ENCODE results near the gene PPP2R5A. TPM values are rescaled to one million over a fixed set of nuclear protein-coding genes. Genes with fewer than 3 reads are reported as not detected.

The PPP2R5A gene
- polyA plus RNA-seq (2011; rRNA removed): 10.2 and 18.3 TPM in 2 replicates
- 3.5 and 3.9 TPM in 2 replicates for polyA minus RNA-seq (2011; rRNA and poly(A)+ RNA removed)

- no peaks in the 10 kb centered on the region for H3K36me3 ChIP-seq (ENCODE audit: control insufficient read depth, insufficient read depth, low read length)
- POLR2A ChIA-PET: no interaction called here
- H3K27me3 ChIP-seq (ENCODE audit: control insufficient read depth, insufficient read depth, low read length): no peaks in the 10 kb centered on the region
- peak; percentile 96 for DNase-seq (ENCODE audit: low read depth)
- CTCF ChIA-PET: interaction anchor here (0.6 to 2.1 kb wide), 4 partner anchors 10 to 222 kb away, joined by 3 to 13 read pairs (median 4); no protein-coding TSS in a partner anchor
- peak within 1 kb of the TSS; percentile 80 for H3K4me3 ChIP-seq (ENCODE audit: low read depth, low read length)
- peak; percentile 21; the same call in 1 of the 2 replicates for TF ChIP-seq CTCF (IDR thresholded peaks at IDR 0.05; ENCODE audit: insufficient read depth, low read depth, low read length)
These were observed at the start of gene PPP2R5A for GRCh38 chr1:212284744-212285684. TSS of gene PPP2R5A (plus strand) at chr1:212285410. CDS start at chr1:212286111, 701 bp downstream.

DNA sequence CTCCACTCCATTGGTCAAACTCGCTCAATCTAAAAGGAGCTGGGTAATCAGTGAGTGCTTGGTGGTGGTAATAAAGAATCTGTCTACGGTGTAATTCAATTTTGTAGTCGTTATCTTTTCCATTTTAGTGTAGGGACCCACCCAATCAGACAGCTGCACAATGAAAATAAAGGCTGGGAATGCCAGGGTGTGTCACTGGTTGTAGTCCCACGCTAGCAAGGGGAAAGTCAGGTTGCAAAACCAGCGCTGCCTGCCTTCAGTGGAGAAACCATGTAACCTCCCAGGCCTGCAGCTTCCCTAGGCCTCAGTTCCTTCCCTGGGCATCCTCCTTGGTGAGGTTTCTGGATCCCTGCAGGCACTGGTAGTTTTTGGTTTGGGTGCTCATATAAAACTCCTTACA lies 49.4 kb upstream of the PPP2R5A start:
- H3K27me3 ChIP-seq (ENCODE audit: control insufficient read depth, insufficient read depth, low read length): no peaks in the 10 kb centered on the region
- ChIA-PET CTCF (interaction anchor here (1.1 to 1.6 kb wide), 3 partner anchors 12 to 78 kb away, joined by 3 to 6 read pairs (median 4); no protein-coding TSS in a partner anchor), POLR2A (no interaction called here)
- H3K36me3 ChIP-seq (ENCODE audit: control insufficient read depth, insufficient read depth, low read length): no peaks in the 10 kb centered on the region
- TF ChIP-seq CTCF (IDR thresholded peaks at IDR 0.05; ENCODE audit: insufficient read depth, low read depth, low read length): no peak
- DNase-seq (ENCODE audit: low read depth): no peak
- H3K4me3 ChIP-seq (ENCODE audit: low read depth, low read length): no peak overlapping the region

DNA sequence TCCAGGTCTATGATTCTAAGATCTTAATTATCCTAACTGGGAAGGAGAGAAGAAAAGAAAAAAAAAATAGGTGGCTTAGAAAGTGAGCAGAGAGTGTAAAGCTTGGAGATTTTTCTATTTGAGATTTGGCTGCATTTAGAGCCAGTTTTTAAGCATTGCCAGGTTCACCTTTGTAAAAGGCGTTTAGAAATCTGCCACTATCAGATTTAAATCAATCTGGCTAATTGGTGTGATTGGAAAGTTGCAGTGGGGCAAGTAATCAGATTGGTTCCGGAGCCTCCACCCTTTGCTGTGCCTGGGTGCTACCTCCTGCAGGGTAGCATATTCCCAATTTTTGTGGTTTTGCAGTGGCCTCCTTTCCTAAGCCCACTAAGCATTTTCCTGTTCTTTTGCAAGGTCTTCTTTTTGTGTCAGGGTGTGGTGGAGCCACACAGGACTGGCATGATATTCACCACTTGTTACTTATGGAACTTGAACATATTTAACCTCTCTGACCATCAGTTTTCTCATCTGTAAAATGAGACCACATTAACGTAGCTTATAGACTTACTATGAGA lies 48.5 kb upstream of the PPP2R5A start:
- no peak overlapping the region for H3K4me3 ChIP-seq (ENCODE audit: low read depth, low read length)
- DNase-seq (ENCODE audit: low read depth): no peak
- ChIA-PET POLR2A (no interaction called here), CTCF (interaction anchor here (0.7 to 1.6 kb wide), 3 partner anchors 11 to 173 kb away, joined by 3 to 5 read pairs (median 3); no protein-coding TSS in a partner anchor)
- no peaks in the 10 kb centered on the region for H3K36me3 ChIP-seq (ENCODE audit: control insufficient read depth, insufficient read depth, low read length)
- no peaks in the 10 kb centered on the region for H3K27me3 ChIP-seq (ENCODE audit: control insufficient read depth, insufficient read depth, low read length)
- TF ChIP-seq CTCF (IDR thresholded peaks at IDR 0.05; ENCODE audit: insufficient read depth, low read depth, low read length): no peak

DNA sequence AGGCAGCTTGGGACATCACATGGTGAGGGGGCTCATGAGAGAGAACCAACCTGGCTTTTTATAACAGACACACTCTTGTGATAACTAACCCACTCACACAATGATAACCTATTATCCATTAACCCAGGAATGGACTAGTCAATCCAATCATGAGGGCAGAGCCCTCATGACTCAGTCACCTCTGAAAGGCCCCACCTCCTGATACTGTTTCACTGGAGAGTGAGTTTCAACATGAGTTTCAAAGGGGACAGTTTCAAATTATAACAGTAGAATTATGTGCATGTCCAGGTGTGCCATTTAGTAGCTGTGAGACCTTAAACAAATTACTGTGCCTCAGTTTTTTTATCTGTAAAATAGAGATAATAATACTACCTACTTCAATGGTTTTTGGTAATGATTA lies 47.6 kb upstream of the PPP2R5A start:
- CTCF ChIA-PET: interaction anchor here (1.0 to 1.6 kb wide), 2 partner anchors 9 to 18 kb away, joined by 3 read pairs; no protein-coding TSS in a partner anchor

More for the DNA sequence above, 47.6 kb upstream of the PPP2R5A start:
- Histone ChIP-seq H3K4me3 (ENCODE audit: low read depth, low read length) (no peak overlapping the region), H3K36me3 (ENCODE audit: control insufficient read depth, insufficient read depth, low read length) (no peaks in the 10 kb centered on the region), H3K27me3 (ENCODE audit: control insufficient read depth, insufficient read depth, low read length) (no peaks in the 10 kb centered on the region)
- no peak for TF ChIP-seq CTCF (IDR thresholded peaks at IDR 0.05; ENCODE audit: insufficient read depth, low read depth, low read length)
- DNase-seq (ENCODE audit: low read depth): no peak
- POLR2A ChIA-PET: no interaction called here

Measured in BJ (cell line).